A673 (cell line): ENCODE data around the gene NFILZ. TPM values are rescaled to one million over a fixed set of nuclear protein-coding genes. Genes with fewer than 3 reads are reported as not detected.

Experiments used
- BruUV-seq: library from RNA; stranded (reverse); fragments of 400-500 nt; replicated peaks from 2 replicates; lab custom pipeline; 2021; lab: Mats Ljungman, UMichigan
- CTCF ChIA-PET: fragments of 300-600 bp; sonication (Branson Sonifier 250); formaldehyde crosslinking; loops from one replicate; lab custom pipeline; 2022; ENCODE audit warnings: antibody characterized with exemption; lab: Charles Lee
- POLR2A ChIA-PET: fragments of 300-600 bp; sonication (Branson Sonifier 250); formaldehyde crosslinking; loops from one replicate; lab custom pipeline; 2022; ENCODE audit warnings: antibody characterized with exemption; ENCODE audit not compliant: low non-redundant PET; lab: Charles Lee
- DNase-seq: peaks from one replicate; pipeline ENCODE4 v3.0.0-alpha.2; 2015; ENCODE audit warnings: low spot score
- H3K27ac ChIP-seq: fragments of 200-600 bp; sonication (generic); 2 replicates; pipeline ENCODE4 v1.5.1; 2016; ENCODE audit warnings: mixed run types, low read depth, mild to moderate bottlenecking, mixed read lengths, antibody characterized with exemption, low read length; ENCODE audit not compliant: poor library complexity, severe bottlenecking
- H3K27me3 ChIP-seq: fragments of 200-600 bp; sonication (generic); replicated peaks from 2 replicates; pipeline ENCODE4 v1.6.1; 2017; ENCODE audit warnings: mixed run types, low read depth, mild to moderate bottlenecking, mixed read lengths, antibody characterized with exemption, low read length; ENCODE audit not compliant: insufficient read depth, poor library complexity
- H3K36me3 ChIP-seq: fragments of 200-600 bp; sonication (generic); 2 replicates; pipeline ENCODE4 v1.6.1; 2016; ENCODE audit warnings: mixed run types, mild to moderate bottlenecking, mixed read lengths, antibody characterized with exemption, low read length; ENCODE audit not compliant: insufficient read depth, poor library complexity, severe bottlenecking
- H3K4me1 ChIP-seq: fragments of 200-600 bp; sonication (generic); 2 replicates; pipeline ENCODE4 v1.6.1; 2017; ENCODE audit warnings: mixed run types, mild to moderate bottlenecking, mixed read lengths, antibody characterized with exemption, low read length; ENCODE audit not compliant: insufficient read depth, poor library complexity, severe bottlenecking
- H3K4me3 ChIP-seq: fragments of 200-600 bp; sonication (generic); 2 replicates; pipeline ENCODE4 v1.5.1; 2016; ENCODE audit warnings: low read depth, mixed run types, mild to moderate bottlenecking, mixed read lengths, low read length; ENCODE audit not compliant: poor library complexity, severe bottlenecking
- H3K9me3 ChIP-seq: fragments of 200-600 bp; sonication (generic); 2 replicates; pipeline ENCODE4 v1.6.1; 2016; ENCODE audit warnings: mixed run types, low read depth, mild to moderate bottlenecking, mixed read lengths, antibody characterized with exemption, low read length; ENCODE audit not compliant: poor library complexity, severe bottlenecking
- EZH2 ChIP-seq: fragments of 200-600 bp; sonication (generic); IDR thresholded peaks from 2 replicates; pipeline ENCODE4 v1.6.1; 2017; ENCODE audit warnings: borderline replicate concordance, low read depth, mild to moderate bottlenecking, mixed read lengths, antibody characterized with exemption, low read length; ENCODE audit not compliant: poor library complexity, severe bottlenecking
- intact Hi-C: fragments of 100-400 bp; cut with micrococcal nuclease; formaldehyde crosslinking; loops from one replicate; pipeline ENCODE4 v1.10.0; 2022; ENCODE audit not compliant: unreplicated experiment
- total RNA-seq: library from RNA; stranded (reverse); gene quantifications from 2 replicates; pipeline ENCODE4 v1.2.3, GENCODE V29; 2021
- TF ChIP-seq, protein P1 (sequence below): fragments of 300-800, 200-600 bp; sonication (generic); conservative IDR thresholded peaks from 2 replicates; pipeline ENCODE4 v1.5.1; 2017; ENCODE audit warnings: low read depth, mild to moderate bottlenecking, antibody characterized with exemption, low read length, moderate library complexity, mixed read lengths

Gene NFILZ
- total RNA-seq, 1 experiment from 2014 or later: not detected

DNA sequence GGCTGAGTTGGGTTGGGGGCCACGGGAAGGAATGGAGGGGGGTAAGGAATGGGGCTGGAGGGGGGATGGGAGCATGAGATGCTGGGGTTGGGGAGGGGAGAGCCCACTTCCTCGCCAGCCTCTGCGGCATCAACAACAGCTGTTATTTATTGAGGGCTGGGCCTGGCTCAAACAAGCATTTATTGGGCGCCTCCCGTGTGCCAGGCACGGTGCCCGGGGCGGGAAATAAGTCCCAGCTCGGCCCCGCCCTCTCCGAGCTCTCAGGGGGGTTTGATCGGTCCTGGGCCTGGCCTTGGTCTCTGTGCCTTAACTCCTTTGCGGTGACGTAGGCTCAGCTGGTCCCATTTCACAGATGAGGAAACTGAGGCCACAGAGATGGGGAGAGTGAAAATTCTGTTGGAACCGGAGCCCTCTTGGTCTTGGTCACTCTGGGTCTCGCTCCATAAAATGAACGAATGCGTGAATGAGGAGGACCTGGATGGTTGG, 19.0 kb upstream of the NFILZ start:
- POLR2A ChIA-PET: no interaction called here

DNA sequence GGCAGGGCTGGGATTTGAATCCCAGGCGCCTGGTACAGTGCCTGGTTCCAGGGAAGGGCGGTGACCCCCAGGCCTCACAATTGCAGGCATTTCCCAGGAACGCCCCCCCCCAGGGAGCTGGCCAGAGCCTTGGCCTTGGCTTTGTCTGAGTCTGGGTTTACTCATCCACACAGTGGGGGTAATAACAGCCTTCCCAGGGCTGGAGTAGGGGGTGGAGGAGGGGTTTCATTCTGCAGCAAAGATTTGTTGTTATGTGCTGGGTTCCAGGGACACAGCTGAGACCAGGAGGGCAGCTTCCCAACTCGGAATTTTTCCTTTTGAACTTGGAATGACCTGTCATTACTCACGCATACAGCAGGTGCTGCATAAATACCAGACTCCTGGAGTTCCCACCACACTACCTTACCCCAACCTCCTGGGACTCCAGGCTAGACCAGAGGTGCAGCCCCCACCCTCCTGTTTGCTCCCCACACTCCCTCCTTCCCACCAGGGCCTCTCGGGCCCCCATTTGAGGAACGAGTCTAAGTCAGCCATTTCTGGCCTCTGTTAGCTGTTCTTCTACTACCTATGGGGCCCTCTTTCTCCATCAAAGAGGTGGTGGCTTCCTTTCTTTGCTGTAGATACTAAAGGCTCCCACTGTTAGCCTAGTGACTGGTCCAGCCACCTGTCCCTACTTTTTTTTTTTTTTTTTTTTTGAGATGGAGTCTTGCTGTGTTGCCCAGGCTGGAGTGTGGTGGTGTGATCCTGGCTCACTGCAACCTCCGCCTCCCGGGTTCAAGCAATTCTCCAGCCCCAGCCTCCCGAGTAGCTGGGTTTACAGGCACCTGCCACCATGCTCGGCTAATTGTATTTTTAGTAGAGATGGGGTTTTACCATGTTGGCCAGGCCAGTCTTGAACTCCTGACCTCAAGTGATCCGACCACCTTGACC, 18.3 kb upstream of the NFILZ start:
- H3K27ac ChIP-seq: peak overlapping the region; percentile 7

More for the DNA sequence above, 19.0 kb upstream of the NFILZ start:
- no peak overlapping the region for H3K27ac ChIP-seq
- BruUV-seq: no TSS peak
- peak; percentile 42 for DNase-seq
- no peaks in the 10 kb centered on the region for H3K9me3 ChIP-seq
- intact Hi-C loops: no loop called here
- H3K4me3 ChIP-seq: no peak overlapping the region
- peaks cover 16% of the 10 kb centered on the region for H3K4me1 ChIP-seq
- no peaks in the 10 kb centered on the region for H3K27me3 ChIP-seq
- H3K36me3 ChIP-seq: no peaks in the 10 kb centered on the region
- TF ChIP-seq, protein P1, sequence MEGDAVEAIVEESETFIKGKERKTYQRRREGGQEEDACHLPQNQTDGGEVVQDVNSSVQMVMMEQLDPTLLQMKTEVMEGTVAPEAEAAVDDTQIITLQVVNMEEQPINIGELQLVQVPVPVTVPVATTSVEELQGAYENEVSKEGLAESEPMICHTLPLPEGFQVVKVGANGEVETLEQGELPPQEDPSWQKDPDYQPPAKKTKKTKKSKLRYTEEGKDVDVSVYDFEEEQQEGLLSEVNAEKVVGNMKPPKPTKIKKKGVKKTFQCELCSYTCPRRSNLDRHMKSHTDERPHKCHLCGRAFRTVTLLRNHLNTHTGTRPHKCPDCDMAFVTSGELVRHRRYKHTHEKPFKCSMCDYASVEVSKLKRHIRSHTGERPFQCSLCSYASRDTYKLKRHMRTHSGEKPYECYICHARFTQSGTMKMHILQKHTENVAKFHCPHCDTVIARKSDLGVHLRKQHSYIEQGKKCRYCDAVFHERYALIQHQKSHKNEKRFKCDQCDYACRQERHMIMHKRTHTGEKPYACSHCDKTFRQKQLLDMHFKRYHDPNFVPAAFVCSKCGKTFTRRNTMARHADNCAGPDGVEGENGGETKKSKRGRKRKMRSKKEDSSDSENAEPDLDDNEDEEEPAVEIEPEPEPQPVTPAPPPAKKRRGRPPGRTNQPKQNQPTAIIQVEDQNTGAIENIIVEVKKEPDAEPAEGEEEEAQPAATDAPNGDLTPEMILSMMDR: no peak
- no peak for TF ChIP-seq EZH2
- CTCF ChIA-PET: no interaction called here

DNA sequence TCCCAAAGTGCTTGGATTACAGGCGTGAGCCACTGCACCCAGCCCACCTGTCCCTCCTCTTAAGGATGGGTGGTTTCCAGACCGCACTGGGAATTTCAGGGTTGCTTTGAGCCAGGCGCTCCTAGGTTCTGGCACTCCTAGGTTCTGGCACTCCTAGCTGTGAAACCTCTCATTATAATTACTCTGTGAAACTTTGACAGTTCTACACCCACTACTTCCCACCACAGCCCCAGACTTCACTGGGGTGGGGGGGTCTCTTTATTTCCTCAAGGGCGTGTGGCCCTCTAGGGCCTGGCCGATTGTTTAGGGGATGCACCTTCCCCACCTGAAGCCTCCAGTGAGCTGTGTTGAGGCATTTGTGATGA, 17.6 kb upstream of the NFILZ start:
- no peaks in the 10 kb centered on the region for H3K9me3 ChIP-seq
- H3K36me3 ChIP-seq: no peaks in the 10 kb centered on the region
- DNase-seq: no peak
- no peak overlapping the region for H3K4me3 ChIP-seq
- no peaks in the 10 kb centered on the region for H3K27me3 ChIP-seq
- peak overlapping the region; percentile 13 for H3K27ac ChIP-seq
- TF ChIP-seq, protein P1: no peak
- TF ChIP-seq EZH2: no peak
- ChIA-PET POLR2A (no interaction called here), CTCF (interaction anchor here (0.7 kb wide), 1 partner anchor 24 kb away, joined by 3 read pairs; no protein-coding TSS in a partner anchor)
- intact Hi-C loops: no loop called here
- BruUV-seq: no TSS peak
- H3K4me1 ChIP-seq: peaks cover 16% of the 10 kb centered on the region

More for the DNA sequence above, 18.3 kb upstream of the NFILZ start:
- H3K9me3 ChIP-seq: no peaks in the 10 kb centered on the region
- H3K4me1 ChIP-seq: peaks cover 16% of the 10 kb centered on the region
- peak; percentile 36 for DNase-seq
- no peaks in the 10 kb centered on the region for H3K36me3 ChIP-seq
- intact Hi-C loops: no loop called here
- CTCF ChIA-PET: interaction anchor here (0.7 kb wide), 1 partner anchor 24 kb away, joined by 3 read pairs; no protein-coding TSS in a partner anchor
- no peak overlapping the region for H3K4me3 ChIP-seq
- BruUV-seq: no TSS peak
- POLR2A ChIA-PET: no interaction called here
- H3K27me3 ChIP-seq: no peaks in the 10 kb centered on the region
- no peak for TF ChIP-seq EZH2
- TF ChIP-seq, protein P1: no peak
